SHP77 (cell line): ENCODE results near the gene RXRA.

Experiments used
- DNase-seq, 2 experiments: peaks; one replicate each; lab custom pipeline; 2025; lab: John Stamatoyannopoulos, UW

RXRA gene

GRCh38 chr9:134367791-134368490 lies 41.7 kb downstream of the RXRA start:
- DNase-seq, result no peak

GRCh38 chr9:134368571-134368970 lies 42.3 kb downstream of the RXRA start:
- no peak for DNase-seq

- no peak for DNase-seq
Observed at GRCh38 chr9:134369416-134370212, 43.4 kb downstream of the RXRA start.

- no peak for DNase-seq
Observed at GRCh38 chr9:134370213-134370492, 43.9 kb downstream of the RXRA start.

GRCh38 chr9:134370638-134371037 lies 44.4 kb downstream of the RXRA start:
- no peak for DNase-seq

- no peak for DNase-seq
Observed at GRCh38 chr9:134371731-134372130, 45.5 kb downstream of the RXRA start.

GRCh38 chr9:134372581-134373267 lies 46.5 kb downstream of the RXRA start:
- DNase-seq, result no peak

GRCh38 chr9:134373269-134373668 lies 47.0 kb downstream of the RXRA start:
- no peak for DNase-seq

- no peak for DNase-seq
Observed at GRCh38 chr9:134373953-134374300, 47.7 kb downstream of the RXRA start.

GRCh38 chr9:134374301-134375010 lies 48.2 kb downstream of the RXRA start:
- DNase-seq, result no peak

GRCh38 chr9:134375011-134375390 lies 48.7 kb downstream of the RXRA start:
- DNase-seq, result no peak

- DNase-seq, result no peak
Observed at GRCh38 chr9:134375430-134376385, 49.5 kb downstream of the RXRA start.

GRCh38 chr9:134376386-134377142 lies 50.3 kb downstream of the RXRA start:
- DNase-seq, result no peak

GRCh38 chr9:134377143-134377484 lies 50.9 kb downstream of the RXRA start:
- DNase-seq, result no peak

- DNase-seq, result no peak
Observed at GRCh38 chr9:134377976-134378375, 51.7 kb downstream of the RXRA start.

- DNase-seq, result no peak
Observed at GRCh38 chr9:134378901-134379338, 52.7 kb downstream of the RXRA start.

GRCh38 chr9:134379831-134380365 lies 53.6 kb downstream of the RXRA start:
- DNase-seq, result no peak

GRCh38 chr9:134380542-134381271 lies 54.5 kb downstream of the RXRA start:
- DNase-seq, result no peak

GRCh38 chr9:134381272-134381661 lies 55.0 kb downstream of the RXRA start:
- DNase-seq, result no peak
